ENCODE measurements around the gene SYNPO2.

- TF ChIP-seq CTCF (IDR thresholded peaks at IDR 0.05) (no peak), POLR2AphosphoS5 (IDR thresholded peaks at IDR 0.05; ENCODE audit: insufficient read depth in 1 of 2, low read depth in 1 of 2) (no peak), POLR2A (IDR thresholded peaks at IDR 0.05) (no peak)
Measured at GRCh38 chr4:118987959-118988634, 99.4 kb downstream of the SYNPO2 start.

Data from vagina (tissue), 2 donors.